GM19452 (cell line): ENCODE data around the gene HEMK1.

Experiments
- ATAC-seq: cut with Tn5 transposase; IDR thresholded peaks from one replicate; pipeline ENCODE4 v1.9.1; 2021; ENCODE audit not compliant: unreplicated experiment

Gene HEMK1

GRCh38 chr3:50633230-50633790 is 64.0 kb downstream of the HEMK1 start:
- ATAC-seq, result no peak

GRCh38 chr3:50635066-50635465 is 65.7 kb downstream of the HEMK1 start:
- ATAC-seq, result no peak

- no peak for ATAC-seq
Observed at GRCh38 chr3:50637011-50637410, 67.7 kb downstream of the HEMK1 start.

GRCh38 chr3:50637945-50638344 is 68.6 kb downstream of the HEMK1 start:
- ATAC-seq, result no peak

GRCh38 chr3:50639055-50639494 is 69.8 kb downstream of the HEMK1 start:
- ATAC-seq, result no peak

GRCh38 chr3:50642382-50642781 is 73.1 kb downstream of the HEMK1 start:
- no peak for ATAC-seq

GRCh38 chr3:50644561-50644960 is 75.2 kb downstream of the HEMK1 start:
- ATAC-seq, result no peak

GRCh38 chr3:50645378-50645777 is 76.1 kb downstream of the HEMK1 start:
- ATAC-seq, result no peak
